Endothelial cell of umbilical vein (primary cell): ENCODE results near the gene ATP10A. TPM values are rescaled to one million over a fixed set of nuclear protein-coding genes. Genes with fewer than 3 reads are reported as not detected.

Source experiments
- BruUV-seq: library from RNA; stranded (reverse); fragments of 400-500 nt; replicated peaks from 2 replicates; lab custom pipeline; 2021; lab: Mats Ljungman, UMichigan
- CTCF ChIA-PET: fragments of 300-600, 350-600 bp; sonication (Branson Sonifier 250); formaldehyde crosslinking; loops from one replicate; lab custom pipeline; 2021; ENCODE audit warnings: antibody characterized with exemption, inconsistent platforms; lab: Charles Lee
- POLR2A ChIA-PET: fragments of 300-600, 350-600 bp; sonication (Branson Sonifier 250); formaldehyde crosslinking; loops from one replicate; lab custom pipeline; 2021; ENCODE audit warnings: antibody characterized with exemption, inconsistent platforms; lab: Charles Lee
- DNase-seq: peaks from one replicate; pipeline ENCODE4 v3.0.0-alpha.2; 2011; ENCODE audit warnings: low read depth, low spot score
- FAIRE-seq: peaks from 2 replicates; lab custom pipeline; 2011; peaks lifted over from hg19 to GRCh38; lab: Jason Lieb, UNC
- H2AFZ ChIP-seq: 2 replicates; pipeline ENCODE4 v1.6.0; 2012; ENCODE audit warnings: low read depth, low read length, control low read depth, inconsistent platforms
- H3K27ac ChIP-seq: 2 replicates; pipeline ENCODE4 v1.5.1; 2011; ENCODE audit warnings: low read depth, mild to moderate bottlenecking, control low read depth, low read length, moderate library complexity; ENCODE audit not compliant: insufficient read depth
- H3K27me3 ChIP-seq, 2 experiments: 2 replicates each; pipeline versions ENCODE4 v1.6.0 to v1.6.1; 2011; ENCODE audit warnings: low read length in 2 of 2, mixed read lengths in 1 of 2; ENCODE audit not compliant: control insufficient read depth in 2 of 2, insufficient read depth in 2 of 2
- H3K36me3 ChIP-seq, 2 experiments: 2 replicates in 1 of 2; 3 replicates in 1 of 2; pipeline ENCODE4 v1.5.1; 2011; ENCODE audit warnings: low read length in 2 of 2, mild to moderate bottlenecking in 1 of 2, moderate library complexity in 1 of 2; ENCODE audit not compliant: control insufficient read depth in 2 of 2, insufficient read depth in 2 of 2; ENCODE audit errors: extremely low read depth in 1 of 2
- H3K4me1 ChIP-seq: 3 replicates; pipeline ENCODE4 v1.5.1; 2011; ENCODE audit warnings: mild to moderate bottlenecking, low read length; ENCODE audit not compliant: control insufficient read depth, insufficient read depth; ENCODE audit errors: extremely low read depth
- H3K4me2 ChIP-seq: 2 replicates; pipeline ENCODE4 v1.6.1; 2011; ENCODE audit warnings: low read length, control low read depth, mixed read lengths; ENCODE audit not compliant: insufficient read depth
- H3K4me3 ChIP-seq, 3 experiments: fragments of 200-600 bp in 1 of 3; sonication (generic), shearing (Covaris generic) in 1 of 3; replicated peaks in 1 of 3; 2 replicates each; pipeline ENCODE4 v1.5.1; 2011 to 2016; ENCODE audit warnings: control low read depth in 3 of 3, low read length in 3 of 3, mild to moderate bottlenecking in 2 of 3, inconsistent platforms in 1 of 3, low read depth in 1 of 3, moderate library complexity in 1 of 3; ENCODE audit not compliant: insufficient read depth in 1 of 3
- H3K79me2 ChIP-seq: 2 replicates; pipeline ENCODE4 v1.6.0; 2012; ENCODE audit warnings: low read length, inconsistent platforms; ENCODE audit not compliant: control insufficient read depth, insufficient read depth
- H3K9ac ChIP-seq: replicated peaks from 2 replicates; pipeline ENCODE3; 2011; ENCODE audit warnings: low read length, control low read depth; ENCODE audit not compliant: insufficient read depth; ENCODE audit errors: extremely low read depth
- H3K9me1 ChIP-seq: replicated peaks from 3 replicates; pipeline ENCODE4 v1.6.0; 2011; ENCODE audit warnings: mild to moderate bottlenecking, low read length; ENCODE audit not compliant: control insufficient read depth, insufficient read depth; ENCODE audit errors: extremely low read depth
- H3K9me3 ChIP-seq: replicated peaks from 2 replicates; pipeline ENCODE4 v1.5.1; 2012; ENCODE audit warnings: low read length, inconsistent platforms; ENCODE audit not compliant: control insufficient read depth, insufficient read depth
- H4K20me1 ChIP-seq: replicated peaks from 2 replicates; pipeline ENCODE3; 2011; ENCODE audit warnings: mild to moderate bottlenecking, low read length; ENCODE audit not compliant: control insufficient read depth, insufficient read depth; ENCODE audit errors: extremely low read depth
- FOS ChIP-seq: IDR thresholded peaks from 2 replicates; pipeline ENCODE4 v1.6.1; 2011; ENCODE audit warnings: mild to moderate bottlenecking, low read length, moderate library complexity, borderline replicate concordance; ENCODE audit not compliant: insufficient read depth
- GATA2 ChIP-seq: IDR thresholded peaks from 2 replicates; pipeline ENCODE4 v1.7.0; 2011; ENCODE audit warnings: low read depth, mild to moderate bottlenecking, moderate library complexity, mixed read lengths, low read length; ENCODE audit not compliant: insufficient read length, insufficient read depth
- JUN ChIP-seq: IDR thresholded peaks from 2 replicates; pipeline ENCODE4 v1.6.1; 2011; ENCODE audit warnings: borderline replicate concordance, low read depth; ENCODE audit not compliant: insufficient read length, insufficient read depth
- MAX ChIP-seq: IDR thresholded peaks from 2 replicates; pipeline ENCODE4 v1.6.1; 2011; ENCODE audit not compliant: insufficient read depth, insufficient read length
- MYC ChIP-seq: IDR thresholded peaks from one replicate; pipeline ENCODE4 v1.6.1; 2011; ENCODE audit warnings: mild to moderate bottlenecking, low read depth, low read length
- POLR2A ChIP-seq: IDR thresholded peaks from 2 replicates; pipeline ENCODE4 v1.6.1; 2012; ENCODE audit warnings: low read depth, mild to moderate bottlenecking, control low read depth, low read length
- POLR2AphosphoS5 ChIP-seq: IDR thresholded peaks from 2 replicates; pipeline ENCODE4 v1.6.1; 2012; ENCODE audit warnings: low read depth, mild to moderate bottlenecking, control low read depth, low read length, moderate library complexity; ENCODE audit not compliant: insufficient read depth
- dilution Hi-C: fragments of 300-500 bp; cut with MboI; formaldehyde crosslinking; loops from one replicate; pipeline ENCODE4 v1.15.0; 2019; ENCODE audit warnings: low sequenced_read_pairs; ENCODE audit not compliant: extremely low pct_ligation_motif_present
- intact Hi-C: fragments of 100-400 bp; cut with micrococcal nuclease; formaldehyde crosslinking; loops from one replicate; pipeline ENCODE4 v1.10.0; 2022
- polyA plus RNA-seq, 4 experiments: library from polyadenylated mRNA; depleted of rRNA in 3 of 4; stranded (reverse) in 3 of 4; unstranded in 1 of 4; fragments of >200 nt; gene quantifications; 2 replicates each; pipeline versions ENCODE4 v1.2.1 to v1.2.3, GENCODE V29; 2011 to 2012; ENCODE audit warnings: missing spikeins in 1 of 4
- total RNA-seq: library from RNA; stranded (reverse); gene quantifications from 2 replicates; pipeline ENCODE4 v1.2.3, GENCODE V29; 2021

Gene ATP10A
- total and polyA plus RNA-seq, 2 donors (not counting 3 experiments of a cell fraction or from before 2014, with no cell fraction given), result not detected

- Histone ChIP-seq H3K27ac (no peak overlapping the region), H3K9ac (no peak overlapping the region), H3K36me3 (no peaks in the 10 kb centered on the region), H2AFZ (no peak overlapping the region), H3K4me2 (no peak overlapping the region), H3K4me3 (no peak overlapping the region), H3K79me2 (no peaks in the 10 kb centered on the region), H4K20me1 (no peaks in the 10 kb centered on the region), H3K9me1 (no peaks in the 10 kb centered on the region), H3K27me3 (no peaks in the 10 kb centered on the region), H3K9me3 (no peaks in the 10 kb centered on the region), H3K4me1 (no peaks in the 10 kb centered on the region)
- ChIA-PET CTCF (no interaction called here), POLR2A (no interaction called here)
- no TSS peak for BruUV-seq
- FAIRE-seq (no peak), DNase-seq (no peak)
- intact Hi-C loops (no loop called here), dilution Hi-C loops (no loop called here)
- TF ChIP-seq POLR2AphosphoS5 (no peak), MYC (no peak), POLR2A (no peak), GATA2 (no peak), MAX (no peak)
Measured at GRCh38 chr15:25909325-25909724, 46.2 kb upstream of the ATP10A start.

GRCh38 chr15:25905140-25905539 lies 42.0 kb upstream of the ATP10A start:
- Histone ChIP-seq H3K4me2 (no peak overlapping the region), H3K79me2 (no peaks in the 10 kb centered on the region), H3K27ac (no peak overlapping the region), H3K27me3 (no peaks in the 10 kb centered on the region), H3K9me3 (peaks cover 9% of the 10 kb centered on the region), H3K4me1 (no peaks in the 10 kb centered on the region), H3K36me3 (no peaks in the 10 kb centered on the region), H2AFZ (no peak overlapping the region), H4K20me1 (no peaks in the 10 kb centered on the region), H3K4me3 (no peak overlapping the region), H3K9ac (no peak overlapping the region), H3K9me1 (no peaks in the 10 kb centered on the region)
- FAIRE-seq (no peak), DNase-seq (no peak)
- no TSS peak for BruUV-seq
- dilution Hi-C loops, result no loop called here
- POLR2A ChIA-PET, result no interaction called here
- CTCF ChIA-PET, result no interaction called here
- no peak for TF ChIP-seq MAX
- TF ChIP-seq JUN, result no peak
- TF ChIP-seq FOS, result no peak
- TF ChIP-seq POLR2A, result no peak
- intact Hi-C loops, result no loop called here
